ENCODE data around the gene GUCA1A. TPM values are rescaled to one million over a fixed set of nuclear protein-coding genes. Genes with fewer than 3 reads are reported as not detected.

GUCA1A gene
- total RNA-seq, 1 experiment from 2014 or later, result not detected

GRCh38 chr6:42159431-42160024 is 13.6 kb upstream of the GUCA1A start:
- Histone ChIP-seq H3K27ac (ENCODE audit: low read depth, low read length) (no peak overlapping the region), H2AFZ (ENCODE audit: low read depth, low read length, poor library complexity, severe bottlenecking) (no peak overlapping the region), H3K9me3 (ENCODE audit: control insufficient read depth in 1 of 2, insufficient read depth in 1 of 2, low read depth in 1 of 2, low read length in 2 of 2) (no peaks in the 10 kb centered on the region), H3K4me3 (replicated peaks in 1 of 2; ENCODE audit: low read depth in 1 of 2, low read length in 2 of 2) (no peak overlapping the region), H3K36me3 (ENCODE audit: control insufficient read depth in 1 of 2, insufficient read depth in 2 of 2, low read length in 2 of 2) (no peaks in the 10 kb centered on the region), H3K27me3 (ENCODE audit: insufficient read depth, low read length) (no peaks in the 10 kb centered on the region), H4K20me1 (ENCODE audit: insufficient read depth) (no peaks in the 10 kb centered on the region), H3K79me2 (ENCODE audit: insufficient read depth, low read length) (no peaks in the 10 kb centered on the region), H3K4me1 (ENCODE audit: control insufficient read depth in 1 of 2, insufficient read depth in 2 of 2, low read length in 2 of 2) (peaks cover 0 to 7% of the 10 kb centered on the region in 2 experiments; a peak in 1 of 4 replicates), H3K9me2 (ENCODE audit: insufficient read depth) (no peaks in the 10 kb centered on the region), H3K9ac (ENCODE audit: low read length) (no peak overlapping the region), H3K4me2 (ENCODE audit: low read length) (no peak overlapping the region)
- CTCF ChIA-PET, result no interaction called here
- RAD21 ChIA-PET (ENCODE audit: low non-redundant PET in 1 of 2, low total read pairs in 2 of 2, uncharacterized antibody in 2 of 2, unreplicated experiment in 2 of 2), result no interaction called here
- ATAC-seq (no peak), DNase-seq (ENCODE audit: low read depth, low spot score) (no peak)
- TF ChIP-seq, protein P1, sequence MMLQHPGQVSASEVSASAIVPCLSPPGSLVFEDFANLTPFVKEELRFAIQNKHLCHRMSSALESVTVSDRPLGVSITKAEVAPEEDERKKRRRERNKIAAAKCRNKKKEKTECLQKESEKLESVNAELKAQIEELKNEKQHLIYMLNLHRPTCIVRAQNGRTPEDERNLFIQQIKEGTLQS (IDR thresholded peaks at IDR 0.05), result no peak
- TF ChIP-seq ELF1 (IDR thresholded peaks at IDR 0.05; ENCODE audit: borderline replicate concordance, low read depth), result no peak
- no peak for TF ChIP-seq CEBPB (IDR thresholded peaks at IDR 0.05; ENCODE audit: low read depth)
- no peak for TF ChIP-seq YY1 (IDR thresholded peaks at IDR 0.05; ENCODE audit: extremely low read depth, insufficient replicate concordance, low read depth, low read length)
- TF ChIP-seq FOSL1 (IDR thresholded peaks at IDR 0.05; ENCODE audit: low read depth), result no peak
- no peak for TF ChIP-seq EZH2 (IDR thresholded peaks at IDR 0.05)
- no peak for TF ChIP-seq ZFX (IDR thresholded peaks at IDR 0.05)
- no peak for TF ChIP-seq ZNF274 (IDR thresholded peaks at IDR 0.05; ENCODE audit: low read depth, low read length)
- TF ChIP-seq EGR1 (IDR thresholded peaks at IDR 0.05; ENCODE audit: low read depth), result no peak
- no peak for TF ChIP-seq POLR2AphosphoS5 (IDR thresholded peaks at IDR 0.05; ENCODE audit: low read depth, low read length)
- TF ChIP-seq, protein P2, sequence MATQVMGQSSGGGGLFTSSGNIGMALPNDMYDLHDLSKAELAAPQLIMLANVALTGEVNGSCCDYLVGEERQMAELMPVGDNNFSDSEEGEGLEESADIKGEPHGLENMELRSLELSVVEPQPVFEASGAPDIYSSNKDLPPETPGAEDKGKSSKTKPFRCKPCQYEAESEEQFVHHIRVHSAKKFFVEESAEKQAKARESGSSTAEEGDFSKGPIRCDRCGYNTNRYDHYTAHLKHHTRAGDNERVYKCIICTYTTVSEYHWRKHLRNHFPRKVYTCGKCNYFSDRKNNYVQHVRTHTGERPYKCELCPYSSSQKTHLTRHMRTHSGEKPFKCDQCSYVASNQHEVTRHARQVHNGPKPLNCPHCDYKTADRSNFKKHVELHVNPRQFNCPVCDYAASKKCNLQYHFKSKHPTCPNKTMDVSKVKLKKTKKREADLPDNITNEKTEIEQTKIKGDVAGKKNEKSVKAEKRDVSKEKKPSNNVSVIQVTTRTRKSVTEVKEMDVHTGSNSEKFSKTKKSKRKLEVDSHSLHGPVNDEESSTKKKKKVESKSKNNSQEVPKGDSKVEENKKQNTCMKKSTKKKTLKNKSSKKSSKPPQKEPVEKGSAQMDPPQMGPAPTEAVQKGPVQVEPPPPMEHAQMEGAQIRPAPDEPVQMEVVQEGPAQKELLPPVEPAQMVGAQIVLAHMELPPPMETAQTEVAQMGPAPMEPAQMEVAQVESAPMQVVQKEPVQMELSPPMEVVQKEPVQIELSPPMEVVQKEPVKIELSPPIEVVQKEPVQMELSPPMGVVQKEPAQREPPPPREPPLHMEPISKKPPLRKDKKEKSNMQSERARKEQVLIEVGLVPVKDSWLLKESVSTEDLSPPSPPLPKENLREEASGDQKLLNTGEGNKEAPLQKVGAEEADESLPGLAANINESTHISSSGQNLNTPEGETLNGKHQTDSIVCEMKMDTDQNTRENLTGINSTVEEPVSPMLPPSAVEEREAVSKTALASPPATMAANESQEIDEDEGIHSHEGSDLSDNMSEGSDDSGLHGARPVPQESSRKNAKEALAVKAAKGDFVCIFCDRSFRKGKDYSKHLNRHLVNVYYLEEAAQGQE (IDR thresholded peaks at IDR 0.05; ENCODE audit: low read depth), result no peak
- POLR2A ChIA-PET, result no interaction called here
- intact Hi-C loops (cut with micrococcal nuclease), result loop anchor here (10.0 kb wide), 1 partner anchor 375 kb away; the partner anchor contains the start of genes PRICKLE4 and TOMM6
- no TSS peak for BruUV-seq (replicated peaks)
